ENCODE measurements around the gene GMDS.
"Not testable (repeated sequence)": the region's sequence is repeated elsewhere in the genome, so short reads cannot be mapped to it uniquely, and the experiment has no call there.

The GMDS gene

GRCh38 chr6:1764397-1764987 lies 480.9 kb downstream of the GMDS start:
- Histone ChIP-seq H3K4me1 (ENCODE audit: control insufficient read depth, insufficient read depth, low read length) (no peaks in the 10 kb centered on the region), H3K27me3 (ENCODE audit: control insufficient read depth in 1 of 2, insufficient read depth in 2 of 2, low read length in 2 of 2) (no peaks in the 10 kb centered on the region), H3K36me3 (ENCODE audit: control insufficient read depth in 2 of 2, insufficient read depth in 2 of 2, low read length in 2 of 2) (no peaks in the 10 kb centered on the region), H3K4me3 (ENCODE audit: low read length in 2 of 2) (no peak overlapping the region), H3K9ac (ENCODE audit: low read length in 2 of 2) (no peak overlapping the region), H3K27ac (ENCODE audit: low read length) (no peak overlapping the region), H3K9me3 (ENCODE audit: control insufficient read depth in 2 of 2, low read length in 2 of 2) (no peaks in the 10 kb centered on the region)

- no peaks in the 10 kb centered on the region for H3K36me3 ChIP-seq (ENCODE audit: control insufficient read depth in 2 of 2, insufficient read depth in 2 of 2, low read length in 2 of 2)
- no peak overlapping the region for H3K27ac ChIP-seq (ENCODE audit: low read length)
- no peak overlapping the region for H3K4me3 ChIP-seq (ENCODE audit: low read length in 2 of 2)
- H3K27me3 ChIP-seq (ENCODE audit: control insufficient read depth in 1 of 2, insufficient read depth in 2 of 2, low read length in 2 of 2), result no peaks in the 10 kb centered on the region
- no peaks in the 10 kb centered on the region for H3K9me3 ChIP-seq (ENCODE audit: control insufficient read depth in 2 of 2, low read length in 2 of 2)
- no peaks in the 10 kb centered on the region for H3K4me1 ChIP-seq (ENCODE audit: control insufficient read depth, insufficient read depth, low read length)
- H3K9ac ChIP-seq (ENCODE audit: low read length in 2 of 2), result no peak overlapping the region
These were observed 482.0 kb downstream of the GMDS start for GRCh38 chr6:1763404-1763803.

GRCh38 chr6:1762203-1762602 lies 483.2 kb downstream of the GMDS start:
- no peak overlapping the region for H3K4me3 ChIP-seq (ENCODE audit: low read length in 2 of 2)
- H3K27me3 ChIP-seq (ENCODE audit: control insufficient read depth in 1 of 2, insufficient read depth in 2 of 2, low read length in 2 of 2), result no peaks in the 10 kb centered on the region
- no peak overlapping the region for H3K27ac ChIP-seq (ENCODE audit: low read length)

GRCh38 chr6:1761477-1761877 lies 483.9 kb downstream of the GMDS start:
- H3K4me1 ChIP-seq (ENCODE audit: control insufficient read depth, insufficient read depth, low read length), result no peaks in the 10 kb centered on the region
- no peaks in the 10 kb centered on the region for H3K36me3 ChIP-seq (ENCODE audit: control insufficient read depth in 2 of 2, insufficient read depth in 2 of 2, low read length in 2 of 2)
- H3K27ac ChIP-seq (ENCODE audit: low read length), result no peak overlapping the region
- no peak overlapping the region for H3K4me3 ChIP-seq (ENCODE audit: low read length in 2 of 2)
- no peak overlapping the region for H3K9ac ChIP-seq (ENCODE audit: low read length in 2 of 2)
- H3K27me3 ChIP-seq (ENCODE audit: control insufficient read depth in 1 of 2, insufficient read depth in 2 of 2, low read length in 2 of 2), result no peaks in the 10 kb centered on the region
- no peaks in the 10 kb centered on the region for H3K9me3 ChIP-seq (ENCODE audit: control insufficient read depth in 2 of 2, low read length in 2 of 2)

More at GRCh38 chr6:1762203-1762602, 483.2 kb downstream of the GMDS start:
- Histone ChIP-seq H3K9me3 (ENCODE audit: control insufficient read depth in 2 of 2, low read length in 2 of 2) (no peaks in the 10 kb centered on the region), H3K36me3 (ENCODE audit: control insufficient read depth in 2 of 2, insufficient read depth in 2 of 2, low read length in 2 of 2) (no peaks in the 10 kb centered on the region), H3K4me1 (ENCODE audit: control insufficient read depth, insufficient read depth, low read length) (no peaks in the 10 kb centered on the region), H3K9ac (ENCODE audit: low read length in 2 of 2) (no peak overlapping the region)

- no peaks in the 10 kb centered on the region for H3K4me1 ChIP-seq (ENCODE audit: control insufficient read depth, insufficient read depth, low read length)
- no peak overlapping the region for H3K4me3 ChIP-seq (ENCODE audit: low read length in 2 of 2)
- no peaks in the 10 kb centered on the region for H3K27me3 ChIP-seq (ENCODE audit: control insufficient read depth in 1 of 2, insufficient read depth in 2 of 2, low read length in 2 of 2)
- no peaks in the 10 kb centered on the region for H3K9me3 ChIP-seq (ENCODE audit: control insufficient read depth in 2 of 2, low read length in 2 of 2)
- H3K9ac ChIP-seq (ENCODE audit: low read length in 2 of 2), result no peak overlapping the region
- H3K36me3 ChIP-seq (ENCODE audit: control insufficient read depth in 2 of 2, insufficient read depth in 2 of 2, low read length in 2 of 2), result no peaks in the 10 kb centered on the region
- no peak overlapping the region for H3K27ac ChIP-seq (ENCODE audit: low read length)
These were observed 484.5 kb downstream of the GMDS start for GRCh38 chr6:1760876-1761275.

- H3K9ac ChIP-seq (ENCODE audit: low read length in 2 of 2), result no peak overlapping the region
- H3K27ac ChIP-seq (ENCODE audit: low read length), result no peak overlapping the region
- no peaks in the 10 kb centered on the region for H3K36me3 ChIP-seq (ENCODE audit: control insufficient read depth in 2 of 2, insufficient read depth in 2 of 2, low read length in 2 of 2)
- H3K4me3 ChIP-seq (ENCODE audit: low read length in 2 of 2), result no peak overlapping the region
- no peaks in the 10 kb centered on the region for H3K27me3 ChIP-seq (ENCODE audit: control insufficient read depth in 1 of 2, insufficient read depth in 2 of 2, low read length in 2 of 2)
- no peaks in the 10 kb centered on the region for H3K9me3 ChIP-seq (ENCODE audit: control insufficient read depth in 2 of 2, low read length in 2 of 2)
- no peaks in the 10 kb centered on the region for H3K4me1 ChIP-seq (ENCODE audit: control insufficient read depth, insufficient read depth, low read length)
These were observed 485.5 kb downstream of the GMDS start for GRCh38 chr6:1759870-1760269.

- H3K4me1 ChIP-seq (ENCODE audit: control insufficient read depth, insufficient read depth, low read length), result no peaks in the 10 kb centered on the region
- H3K9ac ChIP-seq (ENCODE audit: low read length in 2 of 2), result no peak overlapping the region
- H3K4me3 ChIP-seq (ENCODE audit: low read length in 2 of 2), result no peak overlapping the region
- no peaks in the 10 kb centered on the region for H3K36me3 ChIP-seq (ENCODE audit: control insufficient read depth in 2 of 2, insufficient read depth in 2 of 2, low read length in 2 of 2)
- no peak overlapping the region for H3K27ac ChIP-seq (ENCODE audit: low read length)
- H3K27me3 ChIP-seq (ENCODE audit: control insufficient read depth in 1 of 2, insufficient read depth in 2 of 2, low read length in 2 of 2), result no peaks in the 10 kb centered on the region
- no peaks in the 10 kb centered on the region for H3K9me3 ChIP-seq (ENCODE audit: control insufficient read depth in 2 of 2, low read length in 2 of 2)
These were observed 487.2 kb downstream of the GMDS start for GRCh38 chr6:1758076-1758679.

GRCh38 chr6:1757131-1757530 lies 488.3 kb downstream of the GMDS start:
- H3K27me3 ChIP-seq (ENCODE audit: control insufficient read depth in 1 of 2, insufficient read depth in 2 of 2, low read length in 2 of 2), result no peaks in the 10 kb centered on the region
- no peaks in the 10 kb centered on the region for H3K36me3 ChIP-seq (ENCODE audit: control insufficient read depth in 2 of 2, insufficient read depth in 2 of 2, low read length in 2 of 2)
- H3K4me1 ChIP-seq (ENCODE audit: control insufficient read depth, insufficient read depth, low read length), result no peaks in the 10 kb centered on the region
- no peak overlapping the region for H3K27ac ChIP-seq (ENCODE audit: low read length)
- no peak overlapping the region for H3K4me3 ChIP-seq (ENCODE audit: low read length in 2 of 2)
- H3K9me3 ChIP-seq (ENCODE audit: control insufficient read depth in 2 of 2, low read length in 2 of 2), result no peaks in the 10 kb centered on the region
- no peak overlapping the region for H3K9ac ChIP-seq (ENCODE audit: low read length in 2 of 2)

GRCh38 chr6:1756472-1757129 lies 488.8 kb downstream of the GMDS start:
- Histone ChIP-seq H3K9me3 (ENCODE audit: control insufficient read depth in 2 of 2, low read length in 2 of 2) (no peaks in the 10 kb centered on the region), H3K9ac (ENCODE audit: low read length in 2 of 2) (no peak overlapping the region), H3K4me3 (ENCODE audit: low read length in 2 of 2) (no peak overlapping the region), H3K4me1 (ENCODE audit: control insufficient read depth, insufficient read depth, low read length) (no peaks in the 10 kb centered on the region), H3K27ac (ENCODE audit: low read length) (no peak overlapping the region), H3K36me3 (ENCODE audit: control insufficient read depth in 2 of 2, insufficient read depth in 2 of 2, low read length in 2 of 2) (no peaks in the 10 kb centered on the region), H3K27me3 (ENCODE audit: control insufficient read depth in 1 of 2, insufficient read depth in 2 of 2, low read length in 2 of 2) (no peaks in the 10 kb centered on the region)

- not testable (repeated sequence) for H3K4me1 ChIP-seq (ENCODE audit: control insufficient read depth, insufficient read depth, low read length); H3K27ac ChIP-seq (ENCODE audit: low read length); H3K36me3 ChIP-seq (ENCODE audit: control insufficient read depth in 2 of 2, insufficient read depth in 2 of 2, low read length in 2 of 2); H3K4me3 ChIP-seq (ENCODE audit: low read length in 2 of 2); H3K9me3 ChIP-seq (ENCODE audit: control insufficient read depth in 2 of 2, low read length in 2 of 2); H3K9ac ChIP-seq (ENCODE audit: low read length in 2 of 2); H3K27me3 ChIP-seq (ENCODE audit: control insufficient read depth in 1 of 2, insufficient read depth in 2 of 2, low read length in 2 of 2)
These were observed 494.3 kb downstream of the GMDS start for GRCh38 chr6:1751063-1751462.

GRCh38 chr6:1749041-1749440 lies 496.4 kb downstream of the GMDS start:
- Histone ChIP-seq H3K4me1 (ENCODE audit: control insufficient read depth, insufficient read depth, low read length) (no peaks in the 10 kb centered on the region), H3K9me3 (ENCODE audit: control insufficient read depth in 2 of 2, low read length in 2 of 2) (peaks cover 0 to 3% of the 10 kb centered on the region in 2 donors), H3K4me3 (ENCODE audit: low read length in 2 of 2) (no peak overlapping the region), H3K9ac (ENCODE audit: low read length in 2 of 2) (no peak overlapping the region), H3K36me3 (ENCODE audit: control insufficient read depth in 2 of 2, insufficient read depth in 2 of 2, low read length in 2 of 2) (no peaks in the 10 kb centered on the region), H3K27me3 (ENCODE audit: control insufficient read depth in 1 of 2, insufficient read depth in 2 of 2, low read length in 2 of 2) (no peaks in the 10 kb centered on the region), H3K27ac (ENCODE audit: low read length) (no peak overlapping the region)
